Retinal pigment epithelial cell (primary cell): ENCODE results near the gene KANSL1L.

Experiments used
- DNase-seq: peaks from one replicate; pipeline ENCODE4 v3.0.0-alpha.2; 2010; ENCODE audit warnings: low read depth
- H3K4me3 ChIP-seq: 2 replicates; pipeline ENCODE4 v1.5.1; 2011; ENCODE audit warnings: mild to moderate bottlenecking, low read length, control low read depth, moderate library complexity
- CTCF ChIP-seq: conservative IDR thresholded peaks from 2 replicates; pipeline ENCODE4 v1.5.1; 2011; ENCODE audit warnings: low read depth, low read length, control low read depth, inconsistent platforms

Gene KANSL1L

DNA sequence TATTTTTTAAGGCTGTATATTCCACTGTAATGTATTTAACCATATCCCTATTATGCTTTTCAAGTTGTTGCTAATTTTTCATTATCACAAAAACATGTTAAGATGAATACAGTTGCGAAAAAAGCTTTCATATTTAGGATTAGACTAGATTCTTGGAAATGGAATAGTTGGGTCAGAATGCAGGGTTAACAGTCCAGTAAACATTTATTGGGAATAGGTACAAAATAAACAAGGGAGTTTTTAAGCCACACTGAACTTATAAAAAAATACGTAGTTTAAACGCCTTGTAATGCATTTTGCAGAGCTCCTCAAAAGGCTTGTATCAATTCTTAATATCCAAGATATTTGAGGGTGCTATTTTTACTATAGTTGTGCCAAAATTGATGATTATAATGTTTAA lies 133.1 kb downstream of the KANSL1L start:
- H3K4me3 ChIP-seq: no peak overlapping the region

DNA sequence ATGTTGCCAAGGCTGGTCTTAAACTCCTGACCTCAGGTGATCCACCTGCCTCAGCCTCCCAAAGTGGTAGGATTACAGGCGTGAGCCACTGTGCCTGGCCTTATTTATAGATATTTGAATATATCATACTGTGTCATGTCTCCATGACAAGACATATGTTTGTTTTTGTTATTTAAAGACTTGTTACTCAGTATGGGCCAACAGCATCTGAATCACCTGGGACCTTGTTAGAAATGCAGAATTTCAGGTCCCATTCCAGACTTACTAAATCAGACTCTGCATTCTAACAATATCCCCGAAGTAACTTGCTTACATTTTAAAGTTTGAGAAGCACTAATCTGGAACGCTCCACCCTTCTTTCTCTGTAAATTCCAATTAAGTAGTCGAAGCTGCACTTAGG lies 135.5 kb downstream of the KANSL1L start:
- no peak overlapping the region for H3K4me3 ChIP-seq
- TF ChIP-seq CTCF: no peak
- DNase-seq: no peak

More for the DNA sequence above, 133.1 kb downstream of the KANSL1L start:
- TF ChIP-seq CTCF: no peak
- no peak for DNase-seq

GRCh38 chr2:210034087-210034683 lies 137.0 kb downstream of the KANSL1L start:
- no peak overlapping the region for H3K4me3 ChIP-seq
- TF ChIP-seq CTCF: no peak
- DNase-seq: no peak

- no peak for TF ChIP-seq CTCF
- DNase-seq: no peak
- no peak overlapping the region for H3K4me3 ChIP-seq
Measured at GRCh38 chr2:210028178-210028577, 143.0 kb downstream of the KANSL1L start.

GRCh38 chr2:210027608-210028007 lies 143.6 kb downstream of the KANSL1L start:
- no peak for DNase-seq
- no peak for TF ChIP-seq CTCF
- H3K4me3 ChIP-seq: no peak overlapping the region

- H3K4me3 ChIP-seq: no peak overlapping the region
- TF ChIP-seq CTCF: no peak
- no peak for DNase-seq
Measured at GRCh38 chr2:210022824-210023223, 148.4 kb downstream of the KANSL1L start.

GRCh38 chr2:210020138-210020537 lies 151.1 kb downstream of the KANSL1L start:
- no peak for DNase-seq
- no peak for TF ChIP-seq CTCF
- H3K4me3 ChIP-seq: no peak overlapping the region
